Transverse colon (tissue), 4 donors: ENCODE results near the gene ST8SIA5. TPM values are rescaled to one million over a fixed set of nuclear protein-coding genes. Genes with fewer than 3 reads are reported as not detected.

ENCODE experiments used
- DNase-seq: peaks from one replicate; pipeline ENCODE4 v3.0.0-alpha.2; 2019
- H3K27ac ChIP-seq, 4 donors: fragments of 200-600 bp; sonication (generic); 2 replicates each; pipeline ENCODE4 v1.5.1; 2016 to 2018; ENCODE audit warnings: inconsistent platforms in 4 of 4
- H3K27me3 ChIP-seq: fragments of 200-600 bp; sonication (generic); 2 replicates; pipeline ENCODE4 v1.5.1; 2017; ENCODE audit warnings: inconsistent platforms
- H3K36me3 ChIP-seq, 4 donors: fragments of 200-600 bp; sonication (generic); 2 replicates each; pipeline ENCODE4 v1.5.1; 2017 to 2019; ENCODE audit warnings: inconsistent platforms in 4 of 4
- H3K4me1 ChIP-seq, 4 donors: fragments of 200-600 bp; sonication (generic); 2 replicates each; pipeline ENCODE4 v1.5.1; 2017 to 2020; ENCODE audit warnings: inconsistent platforms in 4 of 4
- H3K4me3 ChIP-seq, 4 donors: fragments of 200-600 bp; sonication (generic); 1 replicate in 1 of 4; 2 replicates in 3 of 4; pipeline versions ENCODE4 v1.5.1 to v1.6.1; 2017 to 2019; ENCODE audit warnings: inconsistent platforms in 4 of 4
- H3K9me3 ChIP-seq, 2 donors: fragments of 200-600 bp; sonication (generic); 2 replicates each; pipeline ENCODE4 v1.5.1; 2017 to 2019; ENCODE audit warnings: inconsistent platforms in 2 of 2
- EP300 ChIP-seq: sonication (generic); formaldehyde crosslinking; IDR thresholded peaks from one replicate; pipeline ENCODE4 v1.6.1; 2017; ENCODE audit warnings: antibody characterized with exemption, low read depth
- POLR2A ChIP-seq: fragments of 450-650 bp; IDR thresholded peaks from one replicate; pipeline ENCODE4 v1.6.1; 2016; ENCODE audit warnings: antibody characterized with exemption, mild to moderate bottlenecking, moderate library complexity
- POLR2AphosphoS5 ChIP-seq, 3 donors: sonication (generic); formaldehyde crosslinking; IDR thresholded peaks; one replicate each; pipeline ENCODE4 v1.6.1; 2016; ENCODE audit warnings: antibody characterized with exemption in 3 of 3
- WGBS, 2 donors: methylation state at CpG; one replicate each; pipeline ENCODE4 v1.1.5; 2018; ENCODE audit warnings: low coverage in 1 of 2; 5-methylcytosine and 5-hydroxymethylcytosine counted together
- in situ Hi-C, 4 donors: fragments of 200-750 bp; cut with MboI; loops; one replicate each; pipeline versions ENCODE4 v1.15.0 to v1.15.1; 2017; ENCODE audit warnings: low sequenced_read_pairs in 3 of 4, low pct_ligation_motif_present in 1 of 4, low pct_unique_long_range_greater_than_20kb in 1 of 4
- intact Hi-C: fragments of 100-400 bp; cut with DNase I; formaldehyde crosslinking; loops from one replicate; pipeline ENCODE4 v1.15.1; 2023; ENCODE audit warnings: low total_unique reads
- total RNA-seq, 4 donors: library from RNA; depleted of rRNA; stranded (reverse); fragments of >200 nt; gene quantifications; one replicate each; pipeline ENCODE4 v1.1.0, GENCODE V29; 2016
- TF ChIP-seq, protein P1 (sequence below), 5 experiments: fragments of 200-600 bp in 3 of 5; fragments of 450-650 bp in 2 of 5; sonication (generic) in 3 of 5; IDR thresholded peaks; 1 replicate in 2 of 5; 2 replicates in 3 of 5; pipeline ENCODE4 v1.5.1; 2016 to 2017; ENCODE audit warnings: antibody characterized with exemption in 5 of 5, inconsistent platforms in 3 of 5, mild to moderate bottlenecking in 2 of 5, moderate library complexity in 1 of 5

The ST8SIA5 gene
- total RNA-seq, 4 donors from 2014 or later = 0.41 TPM; not detected in 3

GRCh38 chr18:46680784-46681695, 75.8 kb downstream of the ST8SIA5 start:
- Histone ChIP-seq H3K4me3 (no peak overlapping the region), H3K27me3 (no peaks in the 10 kb centered on the region), H3K9me3 (no peaks in the 10 kb centered on the region), H3K36me3 (no peaks in the 10 kb centered on the region), H3K4me1 (no peaks in the 10 kb centered on the region), H3K27ac (no peak overlapping the region)
- DNase-seq = no peak
- intact Hi-C loops = no loop called here
- 62 to 66% methylated on average over 2 to 12 of the region's 12 CpGs for WGBS, 2 donors
- in situ Hi-C loops = no loop called here
- TF ChIP-seq POLR2AphosphoS5 (IDR thresholded peaks at IDR 0.05) = no peak
- TF ChIP-seq, protein P1, sequence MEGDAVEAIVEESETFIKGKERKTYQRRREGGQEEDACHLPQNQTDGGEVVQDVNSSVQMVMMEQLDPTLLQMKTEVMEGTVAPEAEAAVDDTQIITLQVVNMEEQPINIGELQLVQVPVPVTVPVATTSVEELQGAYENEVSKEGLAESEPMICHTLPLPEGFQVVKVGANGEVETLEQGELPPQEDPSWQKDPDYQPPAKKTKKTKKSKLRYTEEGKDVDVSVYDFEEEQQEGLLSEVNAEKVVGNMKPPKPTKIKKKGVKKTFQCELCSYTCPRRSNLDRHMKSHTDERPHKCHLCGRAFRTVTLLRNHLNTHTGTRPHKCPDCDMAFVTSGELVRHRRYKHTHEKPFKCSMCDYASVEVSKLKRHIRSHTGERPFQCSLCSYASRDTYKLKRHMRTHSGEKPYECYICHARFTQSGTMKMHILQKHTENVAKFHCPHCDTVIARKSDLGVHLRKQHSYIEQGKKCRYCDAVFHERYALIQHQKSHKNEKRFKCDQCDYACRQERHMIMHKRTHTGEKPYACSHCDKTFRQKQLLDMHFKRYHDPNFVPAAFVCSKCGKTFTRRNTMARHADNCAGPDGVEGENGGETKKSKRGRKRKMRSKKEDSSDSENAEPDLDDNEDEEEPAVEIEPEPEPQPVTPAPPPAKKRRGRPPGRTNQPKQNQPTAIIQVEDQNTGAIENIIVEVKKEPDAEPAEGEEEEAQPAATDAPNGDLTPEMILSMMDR (IDR thresholded peaks at IDR 0.05) = no peak
- TF ChIP-seq POLR2A = no peak
- TF ChIP-seq EP300 = no peak

DNA sequence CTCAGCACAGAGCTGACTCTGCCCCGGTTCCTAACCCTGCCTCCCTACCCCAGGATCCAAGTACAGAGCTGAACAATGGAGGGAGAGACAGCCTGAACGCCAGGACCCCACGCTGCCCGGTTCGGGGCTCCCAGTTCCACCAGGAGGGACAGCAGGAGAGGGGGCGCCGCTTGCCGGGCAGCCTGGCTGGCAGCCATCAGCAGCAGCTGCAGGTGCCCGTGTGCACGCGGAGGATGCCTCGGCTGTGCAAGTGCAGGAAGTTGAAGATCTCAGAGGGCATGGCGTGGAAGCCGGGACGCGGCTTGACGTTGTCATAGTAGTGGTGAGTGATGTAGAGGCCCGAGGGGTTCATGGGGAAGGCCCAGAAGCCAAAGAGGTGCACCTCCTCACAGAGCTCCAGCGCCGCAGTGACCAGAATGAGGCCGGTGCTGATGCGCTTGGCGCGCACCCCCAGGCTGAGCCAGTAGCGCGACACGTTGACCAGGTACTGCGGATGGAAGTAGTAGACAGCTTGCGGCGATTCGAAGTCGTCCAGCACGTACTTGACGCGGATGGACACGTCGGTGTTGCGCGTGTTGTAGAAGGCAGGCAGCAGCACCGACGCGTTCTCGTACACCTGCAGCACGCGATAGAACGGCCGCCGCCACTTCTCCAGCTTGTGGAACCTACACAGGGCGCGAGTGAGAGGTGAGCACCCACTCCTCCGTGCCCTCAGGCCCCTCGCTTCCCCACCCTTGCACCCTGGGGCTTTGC, 76.8 kb downstream of the ST8SIA5 start:
- intact Hi-C loops = no loop called here
- no peak overlapping the region for H3K27ac ChIP-seq
- 92 to 93% methylated on average over 9 to 52 of the region's 52 CpGs for WGBS, 2 donors
- H3K4me3 ChIP-seq = no peak overlapping the region
- no peaks in the 10 kb centered on the region for H3K9me3 ChIP-seq
- no peaks in the 10 kb centered on the region for H3K36me3 ChIP-seq
- no peaks in the 10 kb centered on the region for H3K4me1 ChIP-seq
- in situ Hi-C loops = no loop called here
- no peak for DNase-seq
- H3K27me3 ChIP-seq = no peaks in the 10 kb centered on the region
- TF ChIP-seq POLR2A = no peak
- TF ChIP-seq, protein P1 (IDR thresholded peaks at IDR 0.05) = no peak
- no peak for TF ChIP-seq POLR2AphosphoS5 (IDR thresholded peaks at IDR 0.05)
- TF ChIP-seq EP300 = no peak

GRCh38 chr18:46678785-46679399, 78.0 kb downstream of the ST8SIA5 start:
- TF ChIP-seq, protein P1 (IDR thresholded peaks at IDR 0.05) = no peak
- no peak for TF ChIP-seq POLR2A
- no peak for TF ChIP-seq POLR2AphosphoS5 (IDR thresholded peaks at IDR 0.05)
- TF ChIP-seq EP300 = no peak
- WGBS, 2 donors = 82% methylated on average over 10 of the region's 10 CpGs; no CpG with 5 or more reads in 1 of the 2 donors
- Histone ChIP-seq H3K9me3 (no peaks in the 10 kb centered on the region), H3K36me3 (no peaks in the 10 kb centered on the region), H3K4me1 (no peaks in the 10 kb centered on the region), H3K27me3 (no peaks in the 10 kb centered on the region), H3K4me3 (no peak overlapping the region), H3K27ac (no peak overlapping the region)
- intact Hi-C loops (no loop called here), in situ Hi-C loops (no loop called here)
- no peak for DNase-seq

DNA sequence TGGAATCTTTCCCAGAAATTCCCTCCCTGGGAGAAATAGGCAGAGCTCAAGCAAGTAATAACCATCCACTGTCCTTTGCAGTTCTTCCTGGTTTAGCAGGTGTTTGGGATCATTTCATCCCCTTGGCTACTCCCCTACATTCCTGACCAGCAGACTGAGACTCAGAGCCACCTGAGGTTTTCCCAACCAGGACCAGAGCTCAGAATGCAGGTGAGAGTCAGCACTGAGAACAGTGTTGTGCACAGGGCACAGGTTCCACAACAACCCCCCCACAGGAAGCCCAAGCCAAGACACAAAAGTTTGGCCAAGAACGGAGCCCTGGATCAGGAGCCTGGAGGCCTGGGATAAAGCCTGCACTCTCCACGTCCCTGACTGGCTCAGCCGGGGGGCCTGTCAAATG, 78.8 kb downstream of the ST8SIA5 start:
- in situ Hi-C loops = no loop called here
- no peak for DNase-seq
- H3K4me3 ChIP-seq = no peak overlapping the region
- no peak for TF ChIP-seq POLR2AphosphoS5 (IDR thresholded peaks at IDR 0.05)
- no peak for TF ChIP-seq POLR2A
- TF ChIP-seq, protein P1 (IDR thresholded peaks at IDR 0.05) = no peak
- no peak for TF ChIP-seq EP300
- intact Hi-C loops = no loop called here
- no peak overlapping the region for H3K27ac ChIP-seq
- no peaks in the 10 kb centered on the region for H3K27me3 ChIP-seq
- no peaks in the 10 kb centered on the region for H3K36me3 ChIP-seq
- no peaks in the 10 kb centered on the region for H3K4me1 ChIP-seq
- H3K9me3 ChIP-seq = no peaks in the 10 kb centered on the region
- 78% methylated on average over 3 of the region's 3 CpGs; no CpG with 5 or more reads in 1 of the 2 donors for WGBS, 2 donors
